ENCODE data around the gene TLE4. TPM values are rescaled to one million over a fixed set of nuclear protein-coding genes. Genes with fewer than 3 reads are reported as not detected.

The TLE4 gene
- total RNA-seq = 10 to 100 TPM; 30.1 to 32.9 (median 30.7) TPM

GRCh38 chr9:79571309-79572031, at the start of gene TLE4:
Gene TLE4, plus strand, starts transcription at chr9:79571965. Its CDS starts 826 bp downstream, at chr9:79572791.
- DNase-seq (ENCODE audit: low spot score) (peak; percentile 97), ATAC-seq (ENCODE audit: low FRiP score) (peak; percentile 97)
- TF ChIP-seq, protein P1, sequence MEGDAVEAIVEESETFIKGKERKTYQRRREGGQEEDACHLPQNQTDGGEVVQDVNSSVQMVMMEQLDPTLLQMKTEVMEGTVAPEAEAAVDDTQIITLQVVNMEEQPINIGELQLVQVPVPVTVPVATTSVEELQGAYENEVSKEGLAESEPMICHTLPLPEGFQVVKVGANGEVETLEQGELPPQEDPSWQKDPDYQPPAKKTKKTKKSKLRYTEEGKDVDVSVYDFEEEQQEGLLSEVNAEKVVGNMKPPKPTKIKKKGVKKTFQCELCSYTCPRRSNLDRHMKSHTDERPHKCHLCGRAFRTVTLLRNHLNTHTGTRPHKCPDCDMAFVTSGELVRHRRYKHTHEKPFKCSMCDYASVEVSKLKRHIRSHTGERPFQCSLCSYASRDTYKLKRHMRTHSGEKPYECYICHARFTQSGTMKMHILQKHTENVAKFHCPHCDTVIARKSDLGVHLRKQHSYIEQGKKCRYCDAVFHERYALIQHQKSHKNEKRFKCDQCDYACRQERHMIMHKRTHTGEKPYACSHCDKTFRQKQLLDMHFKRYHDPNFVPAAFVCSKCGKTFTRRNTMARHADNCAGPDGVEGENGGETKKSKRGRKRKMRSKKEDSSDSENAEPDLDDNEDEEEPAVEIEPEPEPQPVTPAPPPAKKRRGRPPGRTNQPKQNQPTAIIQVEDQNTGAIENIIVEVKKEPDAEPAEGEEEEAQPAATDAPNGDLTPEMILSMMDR (IDR thresholded peaks at IDR 0.05) = no peak

DNA sequence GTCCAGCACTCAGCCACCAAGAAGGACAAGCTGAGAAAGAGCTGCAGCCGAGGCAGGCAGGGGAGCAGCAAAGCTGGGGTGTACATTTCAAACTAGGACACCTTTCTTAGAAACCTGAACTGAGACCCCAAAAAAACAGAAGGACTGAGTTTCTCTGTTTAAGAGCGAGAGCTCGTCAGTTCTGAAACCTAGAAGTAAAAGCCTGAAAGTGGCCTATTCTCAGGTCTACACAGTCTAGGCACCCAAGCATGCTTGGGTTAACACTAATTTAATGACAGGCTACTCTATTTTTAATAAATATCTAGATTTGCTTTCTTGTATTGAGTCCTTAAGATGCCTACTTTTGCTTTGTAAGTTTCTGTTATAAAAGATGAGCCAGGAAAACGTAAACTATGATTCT, 49.0 kb upstream of the TLE4 start:
- no peak for ATAC-seq (ENCODE audit: low FRiP score)
- TF ChIP-seq, protein P1 (IDR thresholded peaks at IDR 0.05) = no peak
- DNase-seq (ENCODE audit: low spot score) = no peak

DNA sequence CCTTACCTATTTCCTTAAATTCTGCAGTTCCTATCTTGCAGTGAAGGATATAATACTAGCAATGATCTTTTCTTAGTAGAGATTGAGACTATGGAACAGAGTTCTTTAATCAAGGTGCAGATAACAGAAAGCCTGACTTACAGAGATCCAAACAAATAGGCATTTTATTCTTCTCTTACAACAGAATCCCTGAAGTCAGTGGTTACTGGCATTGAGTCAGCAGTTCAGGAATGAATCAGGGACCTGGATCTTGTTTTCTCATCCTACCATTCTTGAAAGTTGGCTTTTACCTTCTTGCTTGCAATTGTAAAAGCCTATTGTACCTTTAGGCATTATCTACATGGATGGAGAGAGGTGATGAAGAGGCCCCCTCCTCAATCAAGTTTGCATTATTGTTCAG, 47.5 kb upstream of the TLE4 start:
- TF ChIP-seq, protein P1 (IDR thresholded peaks at IDR 0.05) = no peak
- ATAC-seq (ENCODE audit: low FRiP score) (no peak), DNase-seq (ENCODE audit: low spot score) (no peak)

DNA sequence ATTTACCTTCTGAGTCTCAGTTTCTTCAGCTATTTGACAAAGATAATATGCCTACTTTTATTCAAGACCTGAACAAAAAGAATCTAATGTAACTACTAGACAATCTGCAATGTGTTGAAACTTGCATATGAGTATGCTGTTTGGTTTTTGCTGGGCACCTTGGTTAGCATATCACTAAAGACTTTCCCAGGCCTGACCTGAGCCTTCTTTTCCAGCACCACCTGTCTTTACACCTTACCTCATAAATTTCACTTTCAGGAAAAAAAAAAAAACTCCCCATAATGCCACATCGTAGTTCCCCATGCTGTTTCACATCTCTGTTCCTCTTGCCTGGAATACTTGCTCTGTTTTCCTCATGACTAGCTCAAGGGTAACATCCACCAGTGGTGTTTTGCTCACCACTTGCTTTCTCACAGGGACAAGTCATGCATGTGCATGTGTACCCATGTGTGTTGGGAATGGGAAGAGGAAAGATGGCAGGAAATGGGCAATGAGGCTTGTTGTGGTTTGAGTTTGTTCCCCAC, 45.6 kb upstream of the TLE4 start:
- DNase-seq (ENCODE audit: low spot score) (no peak), ATAC-seq (ENCODE audit: low FRiP score) (no peak)
- TF ChIP-seq, protein P1 (IDR thresholded peaks at IDR 0.05) = no peak

DNA sequence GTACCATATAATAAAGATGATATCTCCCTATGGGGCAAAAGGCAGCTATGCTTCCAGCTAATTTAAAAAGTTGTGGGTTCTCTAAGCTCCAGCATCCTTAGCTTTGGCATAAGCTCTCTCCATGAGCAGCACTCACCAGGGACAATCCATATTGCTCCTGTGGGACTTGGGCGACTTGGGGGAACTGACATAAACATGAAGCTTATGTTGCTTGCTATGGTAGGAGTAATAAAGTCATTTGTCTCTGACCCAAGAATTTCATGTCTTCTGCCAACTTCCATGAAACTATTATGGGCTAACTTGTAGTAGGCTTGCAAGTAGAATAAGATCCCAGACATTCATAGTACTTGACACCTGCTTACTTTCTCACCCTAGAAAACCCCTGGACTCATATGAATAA, 36.2 kb upstream of the TLE4 start:
- DNase-seq (ENCODE audit: low spot score) (no peak), ATAC-seq (ENCODE audit: low FRiP score) (no peak)
- TF ChIP-seq, protein P1 (IDR thresholded peaks at IDR 0.05) = no peak

DNA sequence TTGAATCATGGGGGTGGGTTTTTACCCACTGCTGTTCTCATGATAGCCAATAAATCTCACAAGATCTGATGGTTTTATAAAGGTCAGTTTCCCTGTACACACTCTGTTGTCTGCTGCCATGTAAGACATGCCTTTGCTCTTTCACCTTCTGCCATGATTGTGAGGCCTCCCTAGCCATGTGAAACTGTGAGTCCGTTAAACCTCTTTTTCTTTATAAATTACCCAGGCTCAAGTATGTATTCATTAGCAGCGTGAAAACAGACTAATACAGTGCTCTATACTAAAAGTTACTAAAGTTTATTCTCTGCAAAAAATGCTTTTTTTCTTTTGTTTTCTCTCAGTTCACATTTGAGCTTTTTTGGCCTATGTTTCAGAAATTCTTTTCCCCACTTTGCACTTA, 33.9 kb upstream of the TLE4 start:
- TF ChIP-seq, protein P1 (IDR thresholded peaks at IDR 0.05) = no peak
- ATAC-seq (ENCODE audit: low FRiP score) (no peak), DNase-seq (ENCODE audit: low spot score) (no peak)
